DND-41 (cell line): ENCODE results near the gene OR11A1.

Experiments used
- CTCF ChIP-seq: IDR thresholded peaks from 2 replicates; pipeline ENCODE4 v1.5.1; 2012; ENCODE audit warnings: borderline replicate concordance, low read length, moderate library complexity, mild to moderate bottlenecking; ENCODE audit not compliant: poor library complexity, severe bottlenecking; ENCODE audit errors: extremely low read depth
- EZH2 ChIP-seq: IDR thresholded peaks from 3 replicates; pipeline ENCODE4 v1.6.1; 2012; ENCODE audit warnings: borderline replicate concordance, low read depth, mild to moderate bottlenecking, moderate library complexity, low read length, inconsistent platforms; ENCODE audit not compliant: severe bottlenecking

DNA sequence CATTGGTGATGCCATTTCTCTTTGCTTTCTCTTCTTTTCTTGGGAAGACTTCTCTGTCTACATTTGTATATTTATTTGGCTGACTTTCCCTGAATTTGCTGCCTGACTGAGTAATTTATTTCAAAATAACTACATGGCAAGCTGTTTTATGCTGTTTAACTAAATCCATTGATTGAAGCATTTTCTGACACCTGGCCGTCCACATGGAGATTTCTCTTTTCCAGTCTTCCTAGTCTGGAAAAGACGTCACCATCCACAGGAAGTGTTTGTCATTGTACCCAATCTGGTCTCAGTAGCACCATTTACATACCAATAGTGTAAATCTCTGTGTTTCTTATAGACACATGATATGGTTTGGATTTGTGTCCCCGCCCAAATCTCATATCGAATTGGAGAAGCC is 40.1 kb upstream of the OR11A1 start:
- TF ChIP-seq CTCF (no peak), EZH2 (no peak)
